K562 (cell line): ENCODE measurements around the gene TEX101. TPM values are rescaled to one million over a fixed set of nuclear protein-coding genes. Genes with fewer than 3 reads are reported as not detected.
"Not testable (repeated sequence)": the region's sequence is repeated elsewhere in the genome, so short reads cannot be mapped to it uniquely, and the experiment has no call there.

Experiments used
- ATAC-seq: fragments of 200-7000 bp; cut with Tn5 transposase; 3 replicates; pipeline ENCODE4 v1.9.1; 2020; ENCODE audit warnings: moderate library complexity
- BruUV-seq: library from RNA; stranded (reverse); fragments of 400-500 nt; replicated peaks from 2 replicates; lab custom pipeline; 2021; lab: Mats Ljungman, UMichigan
- CTCF ChIA-PET: fragments of 300-600 bp; formaldehyde crosslinking; extraction: SDS; loops from one replicate; lab custom pipeline; 2021; ENCODE audit warnings: low intra/inter-chr PET ratio; lab: Yijun Ruan, JAX
- POLR2A ChIA-PET: fragments of 300-600, 350-650 bp; sonication (Branson Sonifier 250); formaldehyde crosslinking; extraction: SDS; loops from one replicate; lab custom pipeline; 2021; ENCODE audit warnings: antibody characterized with exemption, inconsistent platforms; lab: Yijun Ruan, JAX
- DNase-seq, 4 experiments: peaks; one replicate each; pipeline versions ENCODE4 v3.0.0 to v3.0.0-alpha.2; 2011 to 2018; ENCODE audit warnings: low spot score in 3 of 4, mixed read lengths in 3 of 4; ENCODE audit errors: extremely low read depth in 1 of 4
- FAIRE-seq: peaks from 2 replicates; lab custom pipeline; 2011; peaks lifted over from hg19 to GRCh38; lab: Jason Lieb, UNC
- H2AFZ ChIP-seq: 2 replicates; pipeline ENCODE4 v1.6.0; 2011; ENCODE audit warnings: low read depth, low read length, control low read depth, inconsistent platforms
- H3K27ac ChIP-seq: fragments of 200-600 bp; 3 replicates; pipeline ENCODE4 v1.8.0; 2011; ENCODE audit warnings: low read depth, mild to moderate bottlenecking, control low read depth, inconsistent platforms, low read length, moderate library complexity, mixed read lengths; ENCODE audit errors: extremely low read depth
- H3K27me3 ChIP-seq, 2 experiments: fragments of 300-600 bp in 1 of 2; 2 replicates in 1 of 2; 3 replicates in 1 of 2; pipeline versions ENCODE4 v1.6.0 to v1.8.0; 2011; ENCODE audit warnings: inconsistent platforms in 2 of 2, low read length in 2 of 2, mild to moderate bottlenecking in 1 of 2, mixed read lengths in 1 of 2, moderate library complexity in 1 of 2; ENCODE audit not compliant: control insufficient read depth in 2 of 2, insufficient read depth in 2 of 2
- H3K36me3 ChIP-seq: fragments of 300-600 bp; 3 replicates; pipeline ENCODE4 v1.8.0; 2011; ENCODE audit warnings: mild to moderate bottlenecking, low read length, inconsistent platforms; ENCODE audit not compliant: control insufficient read depth, insufficient read depth
- H3K4me1 ChIP-seq, 2 experiments: fragments of 200-600 bp in 1 of 2; replicated peaks in 1 of 2; 2 replicates in 1 of 2; 3 replicates in 1 of 2; pipeline versions ENCODE4 v1.5.1 to v1.8.0; 2011; ENCODE audit warnings: inconsistent platforms in 2 of 2, low read length in 2 of 2, mild to moderate bottlenecking in 1 of 2, mixed read lengths in 1 of 2, moderate library complexity in 1 of 2; ENCODE audit not compliant: control insufficient read depth in 2 of 2, insufficient read depth in 2 of 2
- H3K4me2 ChIP-seq: 2 replicates; pipeline ENCODE4 v1.6.1; 2011; ENCODE audit warnings: low read length, control low read depth, inconsistent platforms, mixed read lengths; ENCODE audit not compliant: insufficient read depth
- H3K4me3 ChIP-seq: fragments of 200-600 bp; sonication (generic), shearing (Covaris generic); 2 replicates; pipeline ENCODE4 v1.5.1; 2016; ENCODE audit warnings: control low read depth, inconsistent platforms
- H3K79me2 ChIP-seq: fragments of 200-600 bp; 3 replicates; pipeline ENCODE4 v1.8.0; 2011; ENCODE audit warnings: low read length, inconsistent platforms; ENCODE audit not compliant: control insufficient read depth, insufficient read depth
- H3K9ac ChIP-seq, 2 experiments: 2 replicates each; pipeline versions ENCODE4 v1.6.0 to v1.6.1; 2011; ENCODE audit warnings: low read depth in 2 of 2, low read length in 2 of 2, control low read depth in 1 of 2, inconsistent platforms in 1 of 2, mild to moderate bottlenecking in 1 of 2, mixed read lengths in 1 of 2; ENCODE audit not compliant: insufficient read depth in 1 of 2
- H3K9me1 ChIP-seq: one replicate; pipeline ENCODE4 v1.6.0; 2011; ENCODE audit warnings: inconsistent platforms, mild to moderate bottlenecking, low read length, moderate library complexity; ENCODE audit not compliant: control insufficient read depth, insufficient read depth
- H3K9me3 ChIP-seq: replicated peaks from 2 replicates; pipeline ENCODE4 v1.5.1; 2011; ENCODE audit warnings: low read depth, low read length, inconsistent platforms; ENCODE audit not compliant: control insufficient read depth, insufficient read depth
- H4K20me1 ChIP-seq: replicated peaks from 2 replicates; pipeline ENCODE4 v1.6.1; 2011; ENCODE audit warnings: low read length, inconsistent platforms, mixed read lengths; ENCODE audit not compliant: control insufficient read depth, insufficient read depth
- WGBS: fragments of 100-300 bp; shearing (Covaris generic); methylation state at CpG from one replicate; pipeline ENCODE4 v1.1.6; 2016; ENCODE audit warnings: low coverage, mixed read lengths; ENCODE audit not compliant: insufficient coverage; ENCODE audit errors: missing lambda C conversion rate; 5-methylcytosine and 5-hydroxymethylcytosine counted together
- in situ Hi-C: fragments of 300-500 bp; cut with MboI; formaldehyde crosslinking; loops from 4 replicates; pipeline ENCODE4 v1.15.0; 2018; ENCODE audit warnings: inconsistent platforms, mixed read lengths
- intact Hi-C: fragments of 100-400 bp; cut with micrococcal nuclease; formaldehyde crosslinking; loops from 2 replicates; pipeline ENCODE4 v1.14.2; 2022
- polyA plus RNA-seq, 8 experiments: library from polyadenylated mRNA; depleted of rRNA in 4 of 8; stranded (reverse) in 5 of 8; unstranded in 3 of 8; fragments of >200 nt; fragmentation: Nextera tagmentation in 2 of 8; fragmentation: Illumina TruSeq in 1 of 8; extraction: Ambion mirVana in 2 of 8; extraction: Trizol in 1 of 8; gene quantifications; 2 replicates each; pipeline versions ENCODE4 v1.2.1 to v1.2.3, GENCODE V29; 2011 to 2014; ENCODE audit warnings: inconsistent platforms in 1 of 8, missing spikeins in 1 of 8
- total RNA-seq, 7 experiments: library from RNA; depleted of rRNA in 6 of 7; stranded (reverse); fragments of >200 nt in 6 of 7; fragmentation: Illumina TruSeq in 2 of 7; extraction: Trizol in 2 of 7; gene quantifications; 2 replicates each; pipeline versions ENCODE4 v1.2.1 to v1.2.3, GENCODE V29; 2011 to 2021; ENCODE audit warnings: low replicate concordance in 1 of 7

The TEX101 gene
- total and polyA plus RNA-seq, 9 of the 15 experiments (the other 6 are each of a cell fraction or from before 2014, with no cell fraction given) = 0.10 to 0.36 (median 0.14) TPM; not detected in 6

DNA sequence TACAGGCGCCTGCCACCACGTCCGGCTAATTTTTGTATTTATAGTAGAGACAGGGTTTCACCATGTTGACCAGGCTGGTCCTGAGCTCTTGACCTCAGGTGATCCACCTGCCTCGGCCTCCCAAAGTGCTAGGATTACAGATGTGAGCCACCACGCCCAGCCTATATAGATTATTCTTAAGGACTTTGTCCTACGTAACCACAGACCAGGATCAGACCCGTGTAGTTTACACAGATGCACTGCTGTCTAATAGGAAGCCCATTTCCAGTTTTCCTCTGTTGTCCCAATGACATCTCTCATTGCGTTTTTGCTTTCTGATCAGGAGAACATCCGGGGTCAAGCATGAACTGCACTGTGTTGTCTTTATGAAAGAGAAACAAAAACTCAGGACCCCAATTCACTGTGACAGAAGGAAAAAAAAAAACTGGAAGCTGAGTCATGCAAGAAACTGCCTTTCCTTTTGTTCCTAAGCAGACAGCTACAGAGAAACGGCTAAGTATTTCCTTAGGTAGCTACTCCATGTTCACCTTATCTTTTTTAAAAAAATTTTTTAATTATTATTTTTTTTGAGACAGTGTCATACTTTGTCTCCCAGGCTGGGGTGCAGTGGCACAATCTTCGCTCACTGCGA lies 32.0 kb upstream of the TEX101 start:
- DNase-seq, H3K4me1 ChIP-seq, ATAC-seq, H3K9me1 ChIP-seq, POLR2A ChIA-PET, BruUV-seq, H3K27me3 ChIP-seq, H4K20me1 ChIP-seq, H3K9me3 ChIP-seq, H3K27ac ChIP-seq, FAIRE-seq, H2AFZ ChIP-seq, H3K36me3 ChIP-seq, in situ Hi-C loops, CTCF ChIA-PET, H3K79me2 ChIP-seq, H3K4me3 ChIP-seq, H3K9ac ChIP-seq, H3K4me2 ChIP-seq, intact Hi-C loops: not testable (repeated sequence)
- 0% methylated on average over 5 of the region's 12 CpGs for WGBS

DNA sequence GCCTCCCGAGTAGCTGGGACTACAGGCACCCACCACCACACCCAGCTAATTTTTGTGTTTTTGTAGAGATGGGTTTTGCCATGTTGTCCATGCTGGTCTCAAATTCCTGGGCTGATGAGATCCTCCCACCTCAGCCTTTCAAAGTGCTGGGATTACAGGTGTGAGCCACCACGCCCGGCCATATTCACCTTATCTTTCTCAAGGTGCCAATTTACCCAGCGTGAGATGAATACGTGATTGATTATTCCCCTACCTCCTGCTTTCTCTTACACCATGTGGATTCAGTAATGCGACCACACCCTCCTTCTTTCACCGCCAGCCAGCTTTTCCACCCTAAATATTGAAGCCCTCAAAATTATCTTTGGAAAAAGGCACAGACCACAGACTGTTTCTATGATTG lies 31.4 kb upstream of the TEX101 start:
- H3K4me1 ChIP-seq, H3K9me1 ChIP-seq, H3K9me3 ChIP-seq, CTCF ChIA-PET, H3K4me2 ChIP-seq, intact Hi-C loops, H3K9ac ChIP-seq, H3K4me3 ChIP-seq, H4K20me1 ChIP-seq, DNase-seq, POLR2A ChIA-PET, BruUV-seq, H3K79me2 ChIP-seq, H3K36me3 ChIP-seq, FAIRE-seq, in situ Hi-C loops, H3K27ac ChIP-seq, ATAC-seq, H3K27me3 ChIP-seq, H2AFZ ChIP-seq: not testable (repeated sequence)
- 0% methylated on average over 7 of the region's 7 CpGs for WGBS

DNA sequence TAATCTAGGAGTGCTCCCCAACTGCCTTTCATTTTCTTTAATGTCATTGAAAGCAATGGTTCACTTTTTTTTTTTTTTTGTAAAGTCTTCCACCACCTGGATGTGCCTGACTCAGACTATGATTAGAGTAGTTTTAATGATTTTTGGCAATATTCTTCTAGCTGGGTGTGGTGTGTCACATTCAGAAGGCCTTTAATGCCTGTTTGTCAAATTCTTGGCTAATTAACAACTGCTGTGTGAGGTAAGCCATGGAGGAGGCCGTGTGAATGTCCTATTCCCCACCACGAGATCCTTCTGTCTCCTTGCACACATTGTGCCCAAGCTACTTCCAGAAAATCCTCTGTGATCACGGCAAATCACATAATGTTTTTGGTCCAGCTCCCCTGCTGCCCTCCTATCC lies 30.9 kb upstream of the TEX101 start:
- FAIRE-seq, H3K9me3 ChIP-seq, DNase-seq, H3K9me1 ChIP-seq, H3K27ac ChIP-seq, H4K20me1 ChIP-seq, in situ Hi-C loops, BruUV-seq, POLR2A ChIA-PET, H3K4me3 ChIP-seq, ATAC-seq, H3K4me1 ChIP-seq, H3K79me2 ChIP-seq, H3K27me3 ChIP-seq, H2AFZ ChIP-seq, CTCF ChIA-PET, H3K36me3 ChIP-seq, H3K4me2 ChIP-seq, intact Hi-C loops, H3K9ac ChIP-seq: not testable (repeated sequence)
- WGBS = 0% methylated on average over 3 of the region's 3 CpGs
